B cell (primary cell): ENCODE data around the gene PTPN23. TPM values are rescaled to one million over a fixed set of nuclear protein-coding genes. Genes with fewer than 3 reads are reported as not detected.

Experiments used
- ATAC-seq: fragments of 200-7000 bp; cut with Tn5 transposase; one replicate; pipeline ENCODE4 v1.10.0; 2021; ENCODE audit warnings: low read depth, mild to moderate bottlenecking, moderate number of reproducible peaks, moderate library complexity
- CTCF ChIA-PET: fragments of 350-600 bp; sonication (Branson Sonifier 250); formaldehyde crosslinking; loops from one replicate; lab custom pipeline; 2021; ENCODE audit warnings: antibody characterized with exemption, inconsistent platforms; lab: Charles Lee
- POLR2A ChIA-PET: fragments of 350-600 bp; sonication (Branson Sonifier 250); formaldehyde crosslinking; loops from one replicate; lab custom pipeline; 2021; ENCODE audit warnings: antibody characterized with exemption; lab: Charles Lee
- DNase-seq: peaks from one replicate; pipeline ENCODE4 v3.0.0; 2013
- H2AFZ ChIP-seq: 2 replicates; pipeline ENCODE4 v1.6.1; 2012; ENCODE audit warnings: mild to moderate bottlenecking, low read depth, low read length; ENCODE audit not compliant: insufficient read depth, poor library complexity, severe bottlenecking
- H3K27ac ChIP-seq, 2 donors: 1 replicate in 1 of 2; 2 replicates in 1 of 2; pipeline ENCODE4 v1.5.1; 2012 to 2013; ENCODE audit warnings: low read length in 2 of 2, mild to moderate bottlenecking in 2 of 2, moderate library complexity in 1 of 2
- H3K27me3 ChIP-seq, 4 experiments: fragments of 200-600 bp in 1 of 4; sonication (generic) in 1 of 4; replicated peaks in 1 of 4; 1 replicate in 2 of 4; 2 replicates in 2 of 4; pipeline versions ENCODE4 v1.6.1 to v1.7.0; 2013 to 2016; ENCODE audit warnings: low read length in 3 of 4, mild to moderate bottlenecking in 2 of 4, mixed read lengths in 1 of 4, moderate library complexity in 1 of 4; ENCODE audit not compliant: insufficient read depth in 4 of 4, control insufficient read depth in 3 of 4; ENCODE audit errors: control extremely low read depth in 1 of 4
- H3K36me3 ChIP-seq, 2 experiments: replicated peaks in 1 of 2; 1 replicate in 1 of 2; 2 replicates in 1 of 2; pipeline versions ENCODE4 v1.6.1 to v1.7.1; 2013; ENCODE audit warnings: low read length in 1 of 2; ENCODE audit not compliant: insufficient read depth in 2 of 2, control insufficient read depth in 1 of 2; ENCODE audit errors: control extremely low read depth in 1 of 2, extremely low read depth in 1 of 2
- H3K4me1 ChIP-seq, 2 donors: fragments of 200-600 bp in 1 of 2; sonication (generic) in 1 of 2; 1 replicate in 1 of 2; 2 replicates in 1 of 2; pipeline versions ENCODE4 v1.5.1 to v1.6.1; 2013 to 2017; ENCODE audit warnings: low read length in 2 of 2; ENCODE audit not compliant: control insufficient read depth in 2 of 2, insufficient read depth in 2 of 2
- H3K4me2 ChIP-seq: replicated peaks from 2 replicates; pipeline ENCODE3; 2012; ENCODE audit warnings: mild to moderate bottlenecking, low read depth, low read length; ENCODE audit not compliant: poor library complexity, severe bottlenecking
- H3K4me3 ChIP-seq, 5 experiments: fragments of 200-600 bp in 1 of 5; sonication (generic) in 1 of 5; 1 replicate in 3 of 5; 2 replicates in 2 of 5; pipeline versions ENCODE4 v1.5.1 to v1.7.0; 2011 to 2016; ENCODE audit warnings: low read length in 4 of 5, mild to moderate bottlenecking in 4 of 5, low read depth in 2 of 5, control low read depth in 1 of 5, moderate library complexity in 1 of 5; ENCODE audit not compliant: insufficient read depth in 1 of 5; ENCODE audit errors: control extremely low read depth in 1 of 5, extremely low read depth in 1 of 5
- H3K79me2 ChIP-seq: fragments of 200-600 bp; sonication (generic); one replicate; pipeline ENCODE4 v1.6.0; 2016; ENCODE audit warnings: low read length; ENCODE audit not compliant: control insufficient read depth, insufficient read depth
- H3K9ac ChIP-seq: fragments of 200-600 bp; sonication (generic); 2 replicates; pipeline ENCODE4 v1.6.1; 2017; ENCODE audit warnings: mild to moderate bottlenecking, low read length, moderate library complexity
- H3K9me3 ChIP-seq, 3 donors: one replicate each; pipeline versions ENCODE4 v1.6.1 to v1.7.1; 2013; ENCODE audit warnings: low read length in 2 of 3; ENCODE audit not compliant: control insufficient read depth in 2 of 3, insufficient read depth in 1 of 3; ENCODE audit errors: control extremely low read depth in 1 of 3
- H4K20me1 ChIP-seq: 2 replicates; pipeline ENCODE4 v1.6.0; 2012; ENCODE audit warnings: mild to moderate bottlenecking, low read length; ENCODE audit not compliant: insufficient read depth, control insufficient read depth, poor library complexity, severe bottlenecking
- H3K27ac Mint-ChIP-seq: one replicate; pipeline ENCODE4 v1.8.0; 2021; ENCODE audit warnings: mixed read lengths
- H3K27me3 Mint-ChIP-seq: one replicate; pipeline ENCODE4 v1.8.0; 2021; ENCODE audit warnings: mixed read lengths
- H3K4me1 Mint-ChIP-seq: one replicate; pipeline ENCODE4 v1.8.0; 2021; ENCODE audit warnings: mixed read lengths
- H3K4me3 Mint-ChIP-seq: one replicate; pipeline ENCODE4 v1.8.0; 2021; ENCODE audit warnings: mixed read lengths
- H3K9me3 Mint-ChIP-seq: one replicate; pipeline ENCODE4 v1.8.0; 2022; ENCODE audit warnings: mixed read lengths; ENCODE audit not compliant: insufficient read depth
- CTCF ChIP-seq: fragments of 200-600 bp; IDR thresholded peaks from one replicate; pipeline ENCODE4 v1.8.0; 2022; ENCODE audit warnings: antibody characterized with exemption, mild to moderate bottlenecking
- EZH2 ChIP-seq: IDR thresholded peaks from 2 replicates; pipeline ENCODE4 v1.6.1; 2012; ENCODE audit warnings: borderline replicate concordance, low read depth, mild to moderate bottlenecking, moderate library complexity, low read length; ENCODE audit not compliant: insufficient read depth, poor library complexity, severe bottlenecking
- WGBS: methylation state at CpG from one replicate; pipeline ENCODE4 v1.1.5; 2013; ENCODE audit warnings: missing lambda C conversion rate; ENCODE audit not compliant: insufficient coverage; 5-methylcytosine and 5-hydroxymethylcytosine counted together
- intact Hi-C: fragments of 100-400 bp; cut with micrococcal nuclease; formaldehyde crosslinking; loops from one replicate; pipeline ENCODE4 v1.10.0; 2022
- polyA plus RNA-seq: library from polyadenylated mRNA; depleted of rRNA; stranded (reverse); fragments of >200 nt; gene quantifications from 2 replicates; pipeline ENCODE4 v1.2.3, GENCODE V29; 2012
- total RNA-seq, 2 donors: library from RNA; stranded (reverse); fragments of 120-200 nt in 1 of 2; gene quantifications; 1 replicate in 1 of 2; 2 replicates in 1 of 2; pipeline versions ENCODE4 v1.2.3 to v1.2.4, GENCODE V29; 2013 to 2022

The PTPN23 gene
- total and polyA plus RNA-seq, 2 donors (not counting 1 experiment from before 2014, with no cell fraction given), result 21.3 to 68.8 TPM

GRCh38 chr3:47381317-47382157, 716 bp downstream of the PTPN23 start:
- H3K9me3 Mint-ChIP-seq, result no peaks in the 10 kb centered on the region
- peaks cover 21 to 31% of the 10 kb centered on the region in 2 donors for H3K4me1 ChIP-seq
- H3K36me3 ChIP-seq, result no peaks in the 10 kb centered on the region
- ATAC-seq (peak; percentile 64), DNase-seq (peak; percentile 87)
- H3K79me2 ChIP-seq, result peaks cover 73% of the 10 kb centered on the region
- POLR2A ChIA-PET, result interaction anchor here (0.6 to 0.7 kb wide), 2 partner anchors 394 to 405 kb away, joined by 5 to 10 read pairs; no protein-coding TSS in a partner anchor
- H3K27ac Mint-ChIP-seq, result peak overlapping the region; percentile 99
- no peaks in the 10 kb centered on the region for H3K27me3 Mint-ChIP-seq
- intact Hi-C loops, result loop anchor here (1.0 to 5.0 kb wide), 6 partner anchors 35 to 534 kb away; partner anchors contain the start of genes DHX30 and SCAP
- H3K4me3 Mint-ChIP-seq, result peak overlapping the region; percentile 100
- CTCF ChIA-PET, result interaction anchor here (1.2 to 1.9 kb wide), 3 partner anchors 39 to 218 kb away, joined by 3 to 7 read pairs (median 4); partner anchors contain the start of gene SETD2
- 7% methylated on average over 37 of the region's 44 CpGs for WGBS
- peak overlapping the region; percentile 85 for H2AFZ ChIP-seq
- H3K4me2 ChIP-seq, result peak overlapping the region; percentile 82
- H3K27me3 ChIP-seq, result no peaks in the 10 kb centered on the region
- H3K27ac ChIP-seq, result peak overlapping the region; percentile 93 to 95
- peaks cover 48% of the 10 kb centered on the region for H4K20me1 ChIP-seq
- peak overlapping the region; percentile 81 for H3K9ac ChIP-seq
- H3K4me3 ChIP-seq, result peak overlapping the region; percentile 54 to 96 (median 91)
- H3K4me1 Mint-ChIP-seq, result peaks cover 55% of the 10 kb centered on the region
- TF ChIP-seq EZH2 (no peak), CTCF (no peak)
- no peaks in the 10 kb centered on the region for H3K9me3 ChIP-seq

GRCh38 chr3:47384425-47384824, 3.6 kb downstream of the PTPN23 start:
- Mint-ChIP-seq H3K4me3 (no peak overlapping the region), H3K4me1 (peaks cover 46% of the 10 kb centered on the region), H3K9me3 (no peaks in the 10 kb centered on the region), H3K27me3 (no peaks in the 10 kb centered on the region), H3K27ac (no peak overlapping the region)
- Histone ChIP-seq H2AFZ (no peak overlapping the region), H3K4me2 (no peak overlapping the region), H3K27ac (no peak overlapping the region), H4K20me1 (peaks cover 69% of the 10 kb centered on the region), H3K4me1 (peaks cover 15 to 21% of the 10 kb centered on the region in 2 donors), H3K4me3 (no peak overlapping the region), H3K79me2 (peaks cover 95% of the 10 kb centered on the region), H3K9ac (no peak overlapping the region), H3K36me3 (peaks cover 0 to 11% of the 10 kb centered on the region in 2 experiments), H3K9me3 (no peaks in the 10 kb centered on the region), H3K27me3 (no peaks in the 10 kb centered on the region)
- WGBS, result 100% methylated on average over 1 of the region's 4 CpGs
- TF ChIP-seq EZH2, result no peak
- no peak for TF ChIP-seq CTCF
- ATAC-seq (no peak), DNase-seq (no peak)
- intact Hi-C loops, result loop anchor here (5.0 kb wide), 2 partner anchors 418 to 537 kb away; partner anchors contain the start of gene DHX30
- POLR2A ChIA-PET, result no interaction called here
- CTCF ChIA-PET, result no interaction called here
